Sciatic nerve (tissue), 2 donors: ENCODE data around the gene DESI1. TPM values are rescaled to one million over a fixed set of nuclear protein-coding genes. Genes with fewer than 3 reads are reported as not detected.
"Not testable (repeated sequence)": the region's sequence is repeated elsewhere in the genome, so short reads cannot be mapped to it uniquely, and the experiment has no call there.

ENCODE experiments used
- ATAC-seq: fragments of 200-7000 bp; cut with Tn5 transposase; one replicate; pipeline ENCODE4 v1.9.1; 2020; ENCODE audit warnings: mild to moderate bottlenecking, moderate library complexity
- DNase-seq: peaks from one replicate; pipeline ENCODE4 v3.0.0-alpha.2; 2020; ENCODE audit warnings: low spot score
- intact Hi-C: fragments of 100-400 bp; cut with DNase I; formaldehyde crosslinking; loops from one replicate; pipeline ENCODE4 v1.14.2; 2022
- total RNA-seq: library from RNA; stranded (reverse); fragmentation: NEBNext Ultra II Directional; extraction: Animal tissue kit (Norgen Biotek cat#: 25700); gene quantifications from one replicate; pipeline ENCODE4 v1.2.1, GENCODE V29; 2021
- donor health status: DM: no; HTN: no; CAD: no.
- donor health status: DM: no; HTN: no; CAD: no.

DESI1 gene
- total RNA-seq, 1 donor from 2014 or later = 28.8 TPM

DNA sequence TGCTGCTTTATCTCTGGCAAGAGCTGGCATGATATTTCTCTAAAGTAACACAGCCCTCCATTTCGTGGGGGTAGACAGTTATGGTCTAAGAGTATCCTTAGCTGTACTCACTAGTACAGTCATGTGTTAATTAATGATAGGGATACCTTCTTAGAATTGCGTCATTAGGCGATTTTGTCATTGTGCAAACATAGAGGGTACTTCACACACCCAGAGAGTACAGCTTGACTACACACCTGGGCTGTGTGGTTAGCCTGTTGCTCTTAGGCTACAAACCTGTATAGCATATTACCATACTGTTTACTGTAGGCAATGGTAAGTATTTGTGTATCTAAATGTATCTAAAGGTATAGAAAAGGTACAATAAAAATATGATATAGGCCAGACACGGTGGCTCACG lies 17.3 kb upstream of the DESI1 start:
- no peak for DNase-seq
- intact Hi-C loops = no loop called here
- no peak for ATAC-seq

DNA sequence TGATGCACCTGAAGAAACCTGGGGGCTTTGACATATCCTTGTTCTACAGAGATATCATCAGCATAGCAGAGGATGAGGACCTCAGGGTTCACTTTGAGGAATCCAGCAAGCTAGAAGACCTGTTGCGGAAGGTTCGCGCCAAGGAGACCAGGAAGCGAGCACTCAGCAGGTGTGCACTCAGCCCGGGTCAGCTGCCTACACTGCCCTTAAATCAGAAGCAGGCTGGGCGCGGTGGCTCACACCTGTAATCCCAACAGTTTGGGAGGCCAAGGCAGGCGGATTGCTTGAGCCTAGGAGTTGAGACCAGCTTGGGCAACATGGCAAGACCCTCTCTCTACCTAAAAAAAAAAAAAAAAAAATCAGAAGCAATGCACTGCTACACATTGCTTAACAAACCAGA lies 16.8 kb upstream of the DESI1 start:
- ATAC-seq, DNase-seq, intact Hi-C loops: not testable (repeated sequence)

DNA sequence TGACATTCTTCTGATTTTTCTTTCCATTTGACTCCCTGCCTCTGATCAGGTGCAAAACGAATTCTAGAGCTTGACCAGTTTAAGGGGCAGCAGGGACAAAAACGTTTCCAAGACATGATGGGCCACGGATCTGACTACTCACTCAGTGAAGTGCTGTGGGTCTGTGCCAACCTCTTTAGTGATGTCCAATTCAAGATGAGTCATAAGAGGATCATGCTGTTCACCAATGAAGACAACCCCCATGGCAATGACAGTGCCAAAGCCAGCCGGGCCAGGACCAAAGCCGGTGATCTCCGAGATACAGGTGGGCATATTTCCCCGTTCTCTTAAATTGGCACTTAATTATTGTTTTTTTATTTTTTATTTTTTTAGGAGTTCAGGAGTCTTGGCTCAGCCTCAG lies 15.6 kb upstream of the DESI1 start:
- peak; percentile 34 for ATAC-seq
- intact Hi-C loops = no loop called here
- DNase-seq = no peak

DNA sequence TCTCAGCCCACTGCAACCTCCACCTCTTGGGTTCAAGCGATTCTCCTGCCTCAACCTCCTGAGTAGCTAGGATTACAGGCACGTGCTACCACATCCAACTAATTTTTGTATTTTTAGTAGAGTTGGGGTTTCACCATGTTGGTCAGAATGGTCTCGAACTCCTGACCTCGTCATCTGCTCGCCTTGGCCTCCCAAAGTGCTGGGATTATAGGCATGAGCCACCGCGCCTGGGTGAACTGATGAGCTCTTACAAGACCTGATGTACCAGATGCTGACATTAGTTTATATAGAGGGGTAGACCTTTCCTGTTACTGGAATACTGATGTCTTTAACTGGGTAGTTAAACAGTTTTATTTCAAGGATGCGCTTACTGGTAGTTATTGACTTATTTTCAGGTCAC lies 13.8 kb upstream of the DESI1 start:
- DNase-seq, ATAC-seq, intact Hi-C loops: not testable (repeated sequence)

DNA sequence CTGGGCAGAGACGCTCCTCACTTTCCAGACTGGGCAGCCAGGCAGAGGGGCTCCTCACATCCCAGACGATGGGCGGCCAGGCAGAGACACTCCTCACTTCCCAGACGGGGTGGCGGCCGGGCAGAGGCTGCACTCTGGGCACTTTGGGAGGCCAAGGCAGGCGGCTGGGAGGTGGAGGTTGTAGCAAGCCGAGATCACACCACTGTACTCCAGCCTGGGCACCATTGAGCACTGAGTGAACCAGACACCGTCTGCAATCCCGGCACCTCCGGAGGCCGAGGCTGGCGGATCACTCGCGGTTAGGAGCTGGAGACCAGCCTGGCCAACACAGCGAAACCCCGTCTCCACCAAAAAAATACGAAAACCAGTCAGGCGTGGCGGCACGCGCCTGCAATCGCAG lies 10.8 kb upstream of the DESI1 start:
- DNase-seq, ATAC-seq, intact Hi-C loops: not testable (repeated sequence)

DNA sequence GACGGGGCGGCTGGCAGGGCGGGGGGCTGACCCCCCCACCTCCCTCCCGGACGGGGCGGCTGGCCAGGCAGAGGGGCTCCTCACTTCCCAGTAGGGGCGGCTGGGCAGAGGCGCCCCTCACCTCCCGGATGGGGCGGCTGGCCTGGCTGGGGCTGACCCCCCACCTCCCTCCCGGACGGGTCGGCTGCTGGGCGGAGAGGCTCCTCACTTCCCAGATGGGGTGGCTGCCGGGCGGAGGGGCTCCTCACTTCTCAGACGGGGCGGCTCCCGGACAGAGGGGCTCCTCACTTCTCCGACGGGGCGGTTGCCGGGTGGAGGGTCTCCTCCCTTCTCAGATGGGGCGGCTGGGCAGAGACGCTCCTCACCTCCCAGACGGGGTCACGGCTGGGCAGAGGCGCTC lies 10.3 kb upstream of the DESI1 start:
- intact Hi-C loops, DNase-seq, ATAC-seq: not testable (repeated sequence)

DNA sequence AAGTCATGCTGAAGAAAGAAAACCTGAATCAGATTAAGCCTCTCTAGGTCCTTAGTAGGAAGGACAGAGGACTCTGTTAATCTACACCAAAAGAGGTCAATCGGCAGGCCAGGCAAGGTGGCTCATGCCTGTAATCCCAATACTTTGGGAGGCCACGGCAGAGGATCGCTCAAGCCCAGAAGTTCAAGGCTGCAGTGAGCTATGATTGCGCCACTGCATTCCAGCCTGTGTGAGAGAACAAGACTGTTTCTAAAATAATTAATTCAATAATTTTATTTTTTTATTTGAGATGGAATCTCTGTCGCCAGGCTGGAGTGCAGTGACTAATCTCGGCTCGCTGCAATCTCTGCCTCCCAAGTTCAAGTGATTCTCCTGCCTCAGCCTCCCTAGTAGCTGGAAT lies 4.7 kb upstream of the DESI1 start:
- no peak for DNase-seq
- intact Hi-C loops = no loop called here
- ATAC-seq = no peak

DNA sequence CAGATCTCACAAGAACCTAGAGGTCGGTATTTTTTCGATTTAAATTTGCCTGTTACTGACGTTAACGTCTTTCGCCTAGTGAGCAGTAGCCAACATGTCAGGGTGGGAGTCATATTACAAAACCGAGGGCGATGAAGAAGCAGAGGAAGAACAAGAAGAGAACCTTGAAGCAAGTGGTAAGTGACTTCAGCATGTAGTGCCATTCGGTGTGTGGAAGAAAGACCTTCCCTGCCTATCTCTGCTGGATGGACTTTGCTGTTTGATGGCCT lies 1.0 kb upstream of the DESI1 start:
- ATAC-seq (no peak), DNase-seq (no peak)
- intact Hi-C loops = no loop called here

DNA sequence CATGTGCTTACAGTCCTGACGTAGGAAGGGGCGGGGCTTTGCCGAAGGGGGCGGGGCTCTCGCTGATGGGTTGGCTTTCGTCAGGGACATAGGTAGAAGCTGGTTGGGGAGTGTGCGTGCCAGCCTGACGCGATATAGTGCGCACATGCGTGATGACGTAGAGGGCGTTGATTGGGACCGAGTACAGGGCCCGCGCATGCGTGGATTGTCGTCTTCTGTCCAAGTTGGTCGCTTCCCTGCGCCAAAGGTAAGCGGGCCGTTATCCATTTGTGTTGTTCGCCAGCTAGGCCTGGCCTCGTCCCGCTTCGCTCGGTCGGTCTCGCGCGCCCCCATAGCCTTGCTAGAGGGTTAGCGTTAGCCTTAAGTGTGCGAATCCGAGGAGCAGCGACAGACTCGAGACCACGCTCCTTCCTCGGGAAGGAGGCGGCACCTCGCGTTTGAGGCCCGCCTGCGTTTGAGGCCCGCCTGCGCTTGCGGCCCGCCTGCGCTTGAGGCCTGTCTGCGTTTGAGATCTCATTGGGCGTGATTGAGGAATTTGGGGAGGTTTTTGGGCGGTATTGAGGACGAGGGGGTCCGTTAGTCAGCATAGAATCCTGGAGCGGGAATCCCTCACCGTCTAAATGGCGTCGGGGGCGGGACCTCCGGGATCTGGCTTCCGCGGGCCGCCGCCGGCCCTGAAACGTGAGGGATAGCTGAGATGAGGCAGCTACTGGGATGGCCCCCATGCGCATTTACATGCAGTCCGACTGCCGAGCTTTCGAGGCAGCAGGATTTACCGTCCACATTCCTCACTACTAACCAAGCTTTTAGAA lies 462 bp upstream of the DESI1 start, which contains the start of gene XRCC6:
Gene XRCC6, plus strand, starts transcription at position 197 of the 812 bp plus-strand sequence. CDS start 710 bp downstream, outside the sequence.
- DNase-seq = peak; percentile 100
- intact Hi-C loops = no loop called here
- peak; percentile 99 for ATAC-seq

DNA sequence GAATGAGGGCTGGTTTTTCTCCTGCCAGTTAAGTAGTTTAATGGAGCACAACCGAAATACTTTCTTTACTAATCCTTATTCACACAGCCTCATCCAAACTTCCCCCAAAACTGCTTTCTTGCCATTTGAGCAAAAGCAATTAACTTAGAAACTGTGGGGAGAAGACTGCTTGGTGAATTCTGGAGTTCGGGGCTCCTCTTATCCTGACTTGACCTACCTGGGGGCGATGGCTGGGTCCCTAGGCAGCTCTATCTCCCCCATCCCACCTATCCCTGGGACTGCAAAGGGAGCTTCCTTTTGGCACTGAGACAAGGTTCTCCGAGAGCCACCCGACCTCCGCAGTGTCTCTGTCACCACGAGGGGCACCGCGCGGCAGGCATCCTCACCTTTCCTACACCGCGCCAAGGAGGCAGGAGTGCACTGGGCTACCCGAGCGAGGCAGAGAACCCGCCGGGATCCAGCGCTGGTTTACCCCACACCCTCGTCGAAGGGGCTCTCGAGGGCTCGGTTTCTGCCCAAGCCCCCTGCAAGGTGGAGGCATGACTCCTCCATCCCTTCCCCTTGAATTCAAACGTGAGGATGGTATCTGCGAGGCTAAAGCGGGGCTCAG lies 759 bp downstream of the DESI1 start:
- ATAC-seq = peak; percentile 5
- DNase-seq = peak; percentile 68
- intact Hi-C loops = no loop called here

DNA sequence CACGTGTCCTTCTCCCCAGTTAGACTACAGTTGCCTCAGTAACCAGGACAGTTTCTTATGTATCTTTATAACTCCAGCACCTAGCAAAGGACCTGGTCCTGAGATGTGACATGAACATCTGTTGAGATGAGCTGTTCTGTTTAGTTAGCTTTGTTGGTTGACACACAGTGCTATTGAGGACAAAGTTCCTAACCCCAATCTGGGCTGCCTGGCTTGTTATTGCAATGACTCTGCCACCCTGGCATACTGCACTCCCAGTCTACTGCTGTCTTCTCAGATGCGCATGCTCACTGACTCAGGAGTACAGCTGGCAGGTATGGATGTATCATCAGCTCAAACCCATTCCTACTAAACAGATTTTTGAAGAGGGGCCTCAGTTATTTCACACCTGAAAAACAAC lies 7.4 kb downstream of the DESI1 start:
- no peak for DNase-seq
- no peak for ATAC-seq
- intact Hi-C loops = no loop called here

DNA sequence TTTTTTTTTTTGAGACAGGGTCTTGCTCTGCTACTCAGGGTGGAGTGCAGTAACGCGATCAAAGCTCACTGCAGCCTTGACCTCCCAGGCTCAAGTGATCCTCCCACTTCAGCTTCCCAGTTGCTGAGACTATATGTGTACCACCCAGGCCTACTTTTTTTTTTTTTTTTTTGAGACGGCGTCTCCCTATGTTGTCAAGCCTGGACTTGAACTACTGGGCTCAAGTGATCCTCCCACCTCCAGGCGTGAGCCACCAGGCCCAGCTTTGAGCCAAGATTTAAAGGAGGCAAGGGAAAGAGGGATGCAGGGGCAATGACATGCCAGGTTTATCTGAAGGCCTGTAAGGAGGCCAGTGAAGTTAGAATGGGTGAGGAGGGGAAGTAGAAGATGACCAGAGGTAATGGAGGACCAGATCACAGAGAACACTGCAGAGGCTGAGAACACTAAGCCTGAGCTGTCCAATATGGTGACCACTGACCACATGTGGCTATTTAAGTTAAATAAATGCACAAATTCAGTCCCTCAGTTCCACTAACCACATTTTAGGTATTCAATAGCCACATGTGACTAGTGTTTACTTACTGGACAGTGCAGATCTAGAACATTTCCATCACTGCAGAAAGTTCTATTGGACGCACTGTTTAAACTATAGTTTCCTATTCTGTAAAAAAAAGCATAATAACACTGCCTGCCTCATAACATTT lies 8.1 kb downstream of the DESI1 start:
- intact Hi-C loops = no loop called here
- no peak for DNase-seq
- ATAC-seq = no peak

DNA sequence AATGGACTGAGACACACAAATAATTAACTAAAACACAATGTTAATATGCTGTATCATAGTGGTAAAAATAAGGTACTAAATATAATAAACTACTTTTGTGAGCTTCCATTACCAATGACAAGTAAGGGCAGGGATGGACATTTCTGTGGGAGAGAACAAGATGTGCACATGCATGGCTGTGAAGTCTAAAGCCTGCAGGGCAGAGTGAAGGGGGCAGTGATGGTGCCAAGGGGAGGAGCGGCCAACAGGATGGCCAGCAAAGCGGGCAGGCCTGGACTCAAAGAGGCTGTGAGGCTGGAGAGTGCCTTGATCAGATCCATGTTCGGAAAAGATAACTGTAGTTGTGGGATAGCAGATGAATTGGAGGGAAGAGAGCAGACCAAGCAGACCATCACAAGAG lies 12.5 kb downstream of the DESI1 start:
- intact Hi-C loops = no loop called here
- no peak for ATAC-seq
- no peak for DNase-seq

DNA sequence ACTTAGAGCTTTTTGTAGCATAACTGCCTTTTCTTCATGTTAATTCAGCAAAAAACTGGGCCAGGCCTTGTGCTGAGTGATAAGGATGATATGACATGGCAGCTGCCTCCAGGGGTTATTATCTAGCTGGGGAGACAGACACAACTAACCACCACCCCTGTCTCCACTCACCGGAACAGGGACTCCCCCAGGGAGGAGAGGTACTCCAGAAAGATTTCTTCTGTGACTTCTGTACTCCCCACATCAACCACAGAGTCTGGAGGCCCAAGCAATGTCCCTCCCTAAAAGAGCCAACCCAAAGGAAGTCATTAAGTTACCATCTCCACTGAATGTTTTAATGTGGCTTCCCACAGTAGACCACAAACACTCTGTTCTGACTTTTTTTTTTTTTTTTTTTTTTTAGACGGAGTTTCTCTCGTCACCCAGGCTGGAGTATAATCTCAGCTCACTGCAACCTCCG lies 16.9 kb downstream of the DESI1 start:
- ATAC-seq = no peak
- intact Hi-C loops = no loop called here
- no peak for DNase-seq

DNA sequence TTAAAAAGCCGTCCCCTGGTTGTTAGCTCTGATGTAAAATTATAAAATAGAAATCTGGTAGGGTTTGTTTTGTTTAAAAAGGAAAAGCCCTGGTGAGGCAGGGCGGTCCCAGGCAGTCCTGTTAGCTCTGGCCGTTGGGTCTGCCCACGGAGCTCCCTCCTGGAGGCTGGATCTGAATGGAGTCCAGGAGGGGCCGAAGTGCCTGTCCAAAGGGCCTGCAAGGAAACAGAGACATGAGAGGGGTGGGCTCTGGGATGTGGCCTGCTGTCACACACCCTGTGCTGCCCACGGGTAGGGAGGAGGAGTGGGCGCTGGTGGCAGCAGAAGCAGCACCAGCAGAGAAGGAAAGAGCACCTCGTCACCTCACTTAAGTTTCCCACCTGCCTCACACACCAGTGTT lies 19.9 kb downstream of the DESI1 start:
- ATAC-seq (no peak), DNase-seq (no peak)
- intact Hi-C loops = no loop called here

DNA sequence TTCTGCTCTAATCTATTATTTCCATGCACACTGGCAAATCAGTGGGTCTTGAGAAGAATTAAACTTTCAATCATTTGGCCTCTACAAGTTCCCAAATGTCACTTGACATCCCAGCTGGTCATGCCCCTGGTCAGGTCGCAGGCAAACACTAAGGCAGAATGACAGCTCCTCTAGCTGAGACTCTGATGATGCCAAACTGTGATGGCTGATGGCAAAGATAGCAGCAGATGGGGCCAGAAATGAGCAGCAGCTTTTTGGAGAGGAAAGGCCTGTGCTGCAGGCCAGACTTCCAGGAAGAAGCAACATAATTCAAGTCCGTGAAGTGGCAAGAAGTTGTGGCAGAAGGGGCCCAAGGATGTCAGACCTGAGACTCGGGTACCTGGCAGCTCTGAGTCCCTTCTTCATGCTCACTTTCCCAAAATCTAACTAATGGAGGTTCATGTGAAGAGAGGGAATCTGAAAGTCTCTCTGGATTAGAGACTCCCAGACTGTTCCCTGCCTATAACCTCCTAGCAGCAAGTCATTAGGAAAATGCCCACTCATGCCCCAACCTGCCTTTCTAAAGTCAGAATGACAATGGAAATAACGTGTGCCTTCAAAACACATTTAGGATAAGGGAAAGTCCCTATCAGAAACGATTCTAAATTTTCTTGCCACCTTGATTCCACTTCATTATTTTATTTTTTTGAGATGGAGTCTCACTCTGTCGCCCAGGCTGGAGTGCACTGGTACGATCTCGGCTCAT lies 21.8 kb downstream of the DESI1 start:
- DNase-seq = no peak
- intact Hi-C loops = loop anchor here (10.0 kb wide), 1 partner anchor 64 kb away; no protein-coding TSS in a partner anchor
- no peak for ATAC-seq

DNA sequence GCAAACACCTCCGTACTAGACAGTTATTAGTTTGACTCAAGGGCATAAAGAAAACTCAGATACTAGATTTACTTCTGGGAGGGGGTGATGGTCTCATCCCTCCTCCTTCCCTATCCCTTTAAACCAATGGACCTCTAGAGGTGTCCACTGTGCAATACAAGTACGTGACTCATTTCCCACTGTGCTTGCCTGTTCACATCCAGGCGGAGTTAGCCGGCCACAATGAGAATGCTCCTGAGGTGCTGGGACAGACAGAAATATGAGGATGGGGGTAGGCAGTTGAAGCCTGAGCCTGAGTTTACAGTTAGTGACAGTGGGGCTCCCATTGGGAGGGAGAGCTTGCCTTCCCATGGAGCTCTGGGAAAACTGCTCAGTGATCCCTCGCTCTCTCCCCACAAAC lies 22.8 kb downstream of the DESI1 start:
- intact Hi-C loops = loop anchor here (10.0 kb wide), 1 partner anchor 63 kb away; no protein-coding TSS in a partner anchor

DNA sequence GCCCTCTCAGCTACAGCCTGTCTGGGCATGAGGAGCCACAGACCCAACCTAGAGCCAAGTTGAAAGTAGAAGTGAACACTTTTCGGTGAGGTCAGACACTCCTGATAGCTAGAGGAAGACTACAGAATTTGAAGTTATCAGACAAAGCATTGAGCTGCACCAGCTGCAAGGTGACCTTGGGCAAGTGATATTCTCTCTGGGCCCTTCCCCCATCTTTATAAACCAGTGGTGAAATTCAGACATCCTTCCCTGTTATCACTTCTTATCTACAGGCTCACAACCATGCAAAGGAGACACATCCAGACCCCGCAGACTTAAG lies 23.2 kb downstream of the DESI1 start:
- no peak for ATAC-seq
- intact Hi-C loops = loop anchor here (10.0 kb wide), 1 partner anchor 63 kb away; no protein-coding TSS in a partner anchor
- no peak for DNase-seq

More for the DNA sequence above, 22.8 kb downstream of the DESI1 start:
- ATAC-seq (no peak), DNase-seq (no peak)
